Breast epithelium (tissue), 4 donors: Measurements from ENCODE around the gene GPC3. TPM values are rescaled to one million over a fixed set of nuclear protein-coding genes. Genes with fewer than 3 reads are reported as not detected.

Source experiments
- DNase-seq, 2 donors: peaks; one replicate each; pipeline ENCODE4 v3.0.0-alpha.2; 2019; ENCODE audit warnings: low spot score in 2 of 2
- H3K27ac ChIP-seq, 2 donors: fragments of 200-600 bp; sonication (generic) in 1 of 2; one replicate each; pipeline ENCODE4 v1.5.1; 2016 to 2019; ENCODE audit warnings: mild to moderate bottlenecking in 1 of 2
- H3K27me3 ChIP-seq, 2 donors: fragments of 200-600 bp; sonication (generic) in 1 of 2; one replicate each; pipeline versions ENCODE4 v1.5.1 to v1.6.0; 2017 to 2019; ENCODE audit warnings: control low read depth in 1 of 2, mild to moderate bottlenecking in 1 of 2
- H3K36me3 ChIP-seq: fragments of 200-600 bp; one replicate; pipeline ENCODE4 v1.5.1; 2019
- H3K4me1 ChIP-seq, 2 donors: fragments of 200-600 bp; sonication (generic); one replicate each; pipeline ENCODE4 v1.5.1; 2016 to 2019; ENCODE audit warnings: control low read depth in 1 of 2
- H3K4me3 ChIP-seq, 3 donors: fragments of 200-600 bp; sonication (generic); 1 replicate in 2 of 3; 2 replicates in 1 of 3; pipeline ENCODE4 v1.5.1; 2016 to 2019; ENCODE audit warnings: mild to moderate bottlenecking in 3 of 3, moderate library complexity in 2 of 3
- H3K9me3 ChIP-seq, 2 donors: fragments of 200-600 bp; sonication (generic) in 1 of 2; one replicate each; pipeline ENCODE4 v1.5.1; 2016 to 2019; ENCODE audit warnings: control low read depth in 1 of 2
- POLR2A ChIP-seq: fragments of 450-650 bp; IDR thresholded peaks from one replicate; pipeline ENCODE4 v1.6.1; 2016; ENCODE audit warnings: antibody characterized with exemption, mild to moderate bottlenecking, moderate library complexity
- POLR2AphosphoS5 ChIP-seq, 3 donors: sonication (generic); formaldehyde crosslinking; IDR thresholded peaks; one replicate each; pipeline ENCODE4 v1.6.1; 2017; ENCODE audit warnings: antibody characterized with exemption in 3 of 3
- intact Hi-C: fragments of 100-400 bp; cut with DNase I; formaldehyde crosslinking; loops from one replicate; pipeline ENCODE4 v1.15.1; 2023; ENCODE audit warnings: low total_unique reads
- total RNA-seq, 3 donors: library from RNA; depleted of rRNA; stranded (reverse); fragments of >200 nt; gene quantifications; one replicate each; pipeline ENCODE4 v1.1.0, GENCODE V29; 2016
- TF ChIP-seq, protein P1 (sequence below), 3 donors: fragments of 450-650 bp; IDR thresholded peaks; one replicate each; pipeline ENCODE4 v1.5.1; 2016 to 2017; ENCODE audit warnings: antibody characterized with exemption in 3 of 3, mild to moderate bottlenecking in 3 of 3, moderate library complexity in 3 of 3

GPC3 gene
- total RNA-seq, 3 donors from 2014 or later = 29.7 to 99.2 (median 89.1) TPM

DNA sequence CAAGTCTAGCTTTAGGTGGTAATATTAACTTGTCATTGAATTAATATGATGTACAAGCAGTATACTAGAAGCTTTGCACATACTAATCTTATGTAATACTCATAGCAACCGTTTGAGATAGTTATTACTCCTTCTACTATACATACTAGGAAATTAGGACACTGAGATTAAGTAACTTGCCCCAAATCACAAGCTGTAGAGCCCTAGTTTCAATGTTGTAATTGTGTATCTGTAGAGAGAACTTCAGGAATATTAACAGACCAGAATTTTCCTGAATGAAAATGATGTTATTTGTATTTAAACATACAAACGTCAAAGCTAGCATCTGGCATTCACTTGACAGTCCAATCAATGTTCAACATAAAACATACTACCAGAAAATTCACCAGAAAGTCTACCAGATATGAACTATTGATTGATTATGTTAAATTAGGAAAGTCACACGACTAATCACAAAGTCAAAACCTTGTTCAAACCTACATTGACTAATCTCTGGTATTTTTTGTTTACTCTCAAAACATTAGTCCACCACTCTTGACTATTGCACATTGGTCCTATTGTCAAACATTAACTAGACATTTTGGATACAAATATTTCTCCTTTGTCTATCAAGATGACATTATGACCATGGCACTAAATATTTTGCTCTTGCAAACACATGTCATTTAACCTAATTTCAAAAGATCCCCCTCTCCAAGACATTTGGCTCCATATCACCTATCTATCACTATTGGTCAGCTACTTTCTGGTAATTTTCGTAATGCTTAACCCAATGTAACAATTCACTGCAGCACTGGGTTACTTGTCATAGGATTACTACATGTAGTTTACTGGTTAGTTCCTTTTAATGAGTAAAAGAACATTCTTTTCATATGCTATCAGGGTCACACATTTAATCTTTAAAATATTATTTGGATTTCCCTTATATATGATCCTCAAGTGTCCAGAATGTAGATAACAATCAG lies 100.7 kb downstream of the GPC3 start:
- no peaks in the 10 kb centered on the region for H3K4me1 ChIP-seq
- intact Hi-C loops = no loop called here
- no peaks in the 10 kb centered on the region for H3K36me3 ChIP-seq
- TF ChIP-seq POLR2AphosphoS5 (IDR thresholded peaks at IDR 0.05) = no peak
- TF ChIP-seq, protein P1, sequence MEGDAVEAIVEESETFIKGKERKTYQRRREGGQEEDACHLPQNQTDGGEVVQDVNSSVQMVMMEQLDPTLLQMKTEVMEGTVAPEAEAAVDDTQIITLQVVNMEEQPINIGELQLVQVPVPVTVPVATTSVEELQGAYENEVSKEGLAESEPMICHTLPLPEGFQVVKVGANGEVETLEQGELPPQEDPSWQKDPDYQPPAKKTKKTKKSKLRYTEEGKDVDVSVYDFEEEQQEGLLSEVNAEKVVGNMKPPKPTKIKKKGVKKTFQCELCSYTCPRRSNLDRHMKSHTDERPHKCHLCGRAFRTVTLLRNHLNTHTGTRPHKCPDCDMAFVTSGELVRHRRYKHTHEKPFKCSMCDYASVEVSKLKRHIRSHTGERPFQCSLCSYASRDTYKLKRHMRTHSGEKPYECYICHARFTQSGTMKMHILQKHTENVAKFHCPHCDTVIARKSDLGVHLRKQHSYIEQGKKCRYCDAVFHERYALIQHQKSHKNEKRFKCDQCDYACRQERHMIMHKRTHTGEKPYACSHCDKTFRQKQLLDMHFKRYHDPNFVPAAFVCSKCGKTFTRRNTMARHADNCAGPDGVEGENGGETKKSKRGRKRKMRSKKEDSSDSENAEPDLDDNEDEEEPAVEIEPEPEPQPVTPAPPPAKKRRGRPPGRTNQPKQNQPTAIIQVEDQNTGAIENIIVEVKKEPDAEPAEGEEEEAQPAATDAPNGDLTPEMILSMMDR (IDR thresholded peaks at IDR 0.05) = no peak
- no peak for TF ChIP-seq POLR2A
- no peaks in the 10 kb centered on the region for H3K9me3 ChIP-seq
- no peak for DNase-seq
- H3K4me3 ChIP-seq = no peak overlapping the region
- no peak overlapping the region for H3K27ac ChIP-seq
- H3K27me3 ChIP-seq = peaks cover 0 to 15% of the 10 kb centered on the region in 2 donors

DNA sequence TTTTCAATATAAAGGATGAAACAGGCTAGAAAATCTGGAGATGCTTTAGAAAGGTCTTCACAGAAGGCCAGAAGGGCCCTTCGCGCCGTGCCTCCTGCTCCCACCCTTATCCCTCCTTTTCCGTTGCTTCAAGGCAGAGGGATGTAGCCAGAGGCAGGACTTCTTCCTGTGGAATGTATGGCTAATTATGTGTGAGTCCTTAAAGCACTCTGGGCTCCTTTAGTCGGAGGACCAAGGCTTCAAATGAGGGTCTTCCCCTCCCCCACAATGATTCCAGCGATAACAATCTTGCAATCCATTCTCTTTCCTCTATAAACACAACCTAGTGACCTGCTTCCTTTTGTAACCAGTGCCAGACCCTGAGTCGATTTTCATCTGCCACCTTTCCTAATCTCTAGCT lies 103.5 kb downstream of the GPC3 start:
- H3K27ac ChIP-seq = no peak overlapping the region

DNA sequence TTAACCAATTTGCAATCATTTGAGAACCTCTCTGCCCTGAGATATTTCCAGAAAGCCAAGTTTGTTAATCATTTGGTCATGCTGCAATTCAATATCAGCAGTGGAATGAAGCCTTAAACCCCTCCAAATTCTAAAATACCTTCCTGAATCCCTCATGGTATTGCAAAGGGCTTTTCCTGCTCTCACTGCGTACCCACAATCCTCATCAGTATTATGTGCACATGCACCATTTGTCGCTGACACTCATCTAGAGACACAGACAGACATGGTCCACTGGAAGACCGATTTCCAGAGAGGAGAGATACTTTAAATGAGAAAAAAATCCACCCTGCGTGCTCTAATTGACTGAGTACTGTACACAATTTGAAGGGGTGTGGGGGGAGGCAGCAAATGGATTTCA lies 104.4 kb downstream of the GPC3 start:
- no peaks in the 10 kb centered on the region for H3K36me3 ChIP-seq
- no peaks in the 10 kb centered on the region for H3K4me1 ChIP-seq
- H3K27me3 ChIP-seq = peaks cover 0 to 31% of the 10 kb centered on the region in 2 donors
- H3K27ac ChIP-seq = no peak overlapping the region
- no peak for DNase-seq
- no peak for TF ChIP-seq POLR2AphosphoS5 (IDR thresholded peaks at IDR 0.05)
- TF ChIP-seq, protein P1 (IDR thresholded peaks at IDR 0.05) = no peak
- no peak for TF ChIP-seq POLR2A
- H3K9me3 ChIP-seq = no peaks in the 10 kb centered on the region
- no peak overlapping the region for H3K4me3 ChIP-seq
- intact Hi-C loops = no loop called here

More for the DNA sequence above, 103.5 kb downstream of the GPC3 start:
- intact Hi-C loops = no loop called here
- Histone ChIP-seq H3K9me3 (no peaks in the 10 kb centered on the region), H3K4me3 (no peak overlapping the region), H3K36me3 (no peaks in the 10 kb centered on the region), H3K4me1 (no peaks in the 10 kb centered on the region), H3K27me3 (peaks cover 0 to 25% of the 10 kb centered on the region in 2 donors)
- DNase-seq = no peak
- TF ChIP-seq POLR2A = no peak
- no peak for TF ChIP-seq POLR2AphosphoS5 (IDR thresholded peaks at IDR 0.05)
- TF ChIP-seq, protein P1 (IDR thresholded peaks at IDR 0.05) = no peak

DNA sequence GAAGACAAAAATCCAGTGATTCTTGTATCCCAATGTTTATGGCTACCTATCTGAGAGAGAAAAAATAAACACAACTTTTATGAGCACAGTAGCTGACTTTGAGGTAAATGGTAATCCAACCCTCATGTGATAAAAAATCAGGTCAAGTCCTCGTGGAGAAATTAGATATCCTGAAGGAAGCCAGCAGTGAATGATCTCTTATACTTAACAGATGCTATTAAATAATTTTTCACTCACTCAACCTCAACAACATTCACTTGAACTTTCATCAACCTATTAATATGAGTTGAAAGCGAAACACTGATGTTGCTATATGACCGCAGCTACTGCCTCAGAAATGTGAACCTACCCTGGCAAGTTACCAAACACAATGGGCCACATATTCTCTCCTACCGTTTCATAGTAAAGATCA lies 105.4 kb downstream of the GPC3 start:
- Histone ChIP-seq H3K9me3 (no peaks in the 10 kb centered on the region), H3K27ac (no peak overlapping the region), H3K27me3 (peaks cover 0 to 30% of the 10 kb centered on the region in 2 donors), H3K36me3 (no peaks in the 10 kb centered on the region), H3K4me1 (no peaks in the 10 kb centered on the region), H3K4me3 (no peak overlapping the region)
- intact Hi-C loops = no loop called here
- TF ChIP-seq, protein P1 (IDR thresholded peaks at IDR 0.05) = no peak
- TF ChIP-seq POLR2AphosphoS5 (IDR thresholded peaks at IDR 0.05) (no peak), POLR2A (no peak)
- DNase-seq = no peak

DNA sequence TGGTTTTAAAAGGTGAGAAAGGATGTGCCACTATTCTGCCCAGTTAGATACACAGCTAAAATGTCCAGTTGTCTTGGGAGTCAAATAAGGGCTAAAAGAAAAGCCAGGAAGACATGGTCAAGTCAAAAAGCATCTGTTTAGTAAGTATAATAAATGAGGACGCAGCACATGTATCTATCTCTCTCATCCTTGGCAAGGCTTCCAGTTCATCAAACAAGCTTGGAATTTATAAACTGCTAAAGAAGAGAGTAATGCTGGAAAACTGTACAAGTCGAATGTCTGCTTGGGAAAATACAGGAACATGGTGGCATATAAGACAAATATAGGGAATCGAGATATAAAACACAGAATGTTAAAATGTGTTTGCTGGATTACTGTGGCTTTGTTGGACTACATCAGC lies 106.7 kb downstream of the GPC3 start:
- Histone ChIP-seq H3K27me3 (peaks cover 0 to 34% of the 10 kb centered on the region in 2 donors), H3K36me3 (no peaks in the 10 kb centered on the region), H3K4me3 (no peak overlapping the region), H3K9me3 (no peaks in the 10 kb centered on the region), H3K27ac (no peak overlapping the region), H3K4me1 (no peaks in the 10 kb centered on the region)
- no peak for TF ChIP-seq POLR2A
- TF ChIP-seq, protein P1 (IDR thresholded peaks at IDR 0.05) = no peak
- no peak for TF ChIP-seq POLR2AphosphoS5 (IDR thresholded peaks at IDR 0.05)
- DNase-seq = no peak
- intact Hi-C loops = no loop called here
